GM20431 (cell line): ENCODE measurements around the gene PPP2R5E.

Source experiments
- in situ Hi-C: fragments of 300-500 bp; cut with MseI, MboI; formaldehyde crosslinking; loops from one replicate; pipeline ENCODE4 v1.15.0; 2020; ENCODE audit warnings: low sequenced_read_pairs; ENCODE audit not compliant: unreplicated experiment

Gene PPP2R5E

GRCh38 chr14:63474844-63475243 is 68.3 kb downstream of the PPP2R5E start:
- in situ Hi-C loops = no loop called here

DNA sequence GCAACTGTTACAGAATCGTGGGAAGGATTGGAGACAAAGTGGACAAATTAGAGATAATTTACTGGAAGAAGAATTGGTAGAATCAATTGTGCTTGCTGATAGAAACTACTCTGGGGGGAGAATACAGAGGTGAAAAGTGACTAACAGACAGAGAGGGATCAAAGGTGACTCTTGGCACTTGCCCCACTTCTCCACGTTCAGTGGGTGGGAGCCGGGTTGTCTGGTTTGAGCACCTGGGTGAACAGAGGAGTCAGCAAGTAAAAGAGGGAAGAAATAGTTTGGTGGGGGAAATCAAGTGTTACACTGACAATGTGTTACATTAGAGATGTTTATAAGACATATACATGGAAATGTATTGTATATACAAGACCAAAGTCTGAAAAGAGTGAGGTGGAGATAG is 69.1 kb downstream of the PPP2R5E start:
- in situ Hi-C loops = no loop called here

GRCh38 chr14:63472986-63473788 is 70.0 kb downstream of the PPP2R5E start:
- in situ Hi-C loops = no loop called here

DNA sequence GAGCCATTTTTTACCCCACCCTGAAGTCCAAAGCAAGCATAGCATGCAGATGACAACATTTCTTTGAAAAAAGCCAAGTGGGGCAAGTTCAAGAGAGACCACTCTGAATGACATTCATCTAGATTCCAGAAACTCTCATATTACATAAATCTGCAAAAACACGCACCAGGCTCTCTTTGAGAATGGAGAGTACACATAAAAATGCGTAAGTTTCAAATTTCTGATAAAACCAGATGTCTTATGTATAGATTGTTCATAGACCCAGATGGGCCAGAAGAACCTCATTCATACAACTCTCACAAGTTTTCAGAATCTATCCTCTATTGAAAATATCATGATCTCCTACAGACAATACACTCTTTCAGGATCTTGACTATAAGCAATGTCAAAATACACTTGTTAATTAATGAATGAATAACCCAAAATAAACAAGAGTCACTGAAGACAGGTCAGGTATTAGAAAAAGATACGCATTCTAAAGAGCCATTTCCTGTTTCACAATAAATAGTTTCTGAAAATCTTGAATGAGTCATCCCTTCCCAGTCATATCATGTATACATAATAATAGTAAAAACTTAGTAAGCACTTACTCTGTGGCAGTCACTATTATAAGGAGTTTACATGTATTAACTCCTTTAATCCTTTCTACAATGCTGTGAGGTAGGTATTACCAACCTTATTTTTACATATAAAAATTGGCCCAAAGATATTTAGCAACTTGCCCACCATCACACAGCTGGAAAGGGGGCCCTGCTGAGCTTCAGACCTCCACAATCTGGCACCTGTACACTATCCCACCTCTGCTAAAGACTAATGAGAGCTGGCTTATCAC is 72.0 kb downstream of the PPP2R5E start:
- in situ Hi-C loops = no loop called here

- in situ Hi-C loops = no loop called here
Observed at GRCh38 chr14:63468294-63468693, 74.9 kb downstream of the PPP2R5E start.

GRCh38 chr14:63467440-63468072 is 75.6 kb downstream of the PPP2R5E start:
- in situ Hi-C loops = no loop called here

DNA sequence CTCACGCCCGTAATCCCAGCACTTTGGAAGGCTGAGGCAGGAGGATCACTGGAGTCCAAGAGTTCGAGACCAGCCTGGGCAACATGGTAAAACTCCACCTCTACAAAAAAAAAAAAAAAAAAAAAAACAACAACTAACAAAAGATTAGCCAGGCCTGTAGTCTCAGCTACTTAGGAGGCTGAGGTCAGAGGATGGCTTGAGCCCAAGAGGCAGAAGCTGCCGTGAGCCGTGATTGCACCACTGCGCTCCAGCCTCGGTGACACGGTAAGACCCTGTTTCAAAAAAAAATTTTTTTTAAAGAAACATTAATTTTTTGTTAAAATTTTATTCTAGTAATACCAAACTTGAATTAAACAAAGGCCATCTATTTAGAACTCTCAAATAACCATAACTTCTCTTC is 77.8 kb downstream of the PPP2R5E start:
- in situ Hi-C loops = no loop called here

DNA sequence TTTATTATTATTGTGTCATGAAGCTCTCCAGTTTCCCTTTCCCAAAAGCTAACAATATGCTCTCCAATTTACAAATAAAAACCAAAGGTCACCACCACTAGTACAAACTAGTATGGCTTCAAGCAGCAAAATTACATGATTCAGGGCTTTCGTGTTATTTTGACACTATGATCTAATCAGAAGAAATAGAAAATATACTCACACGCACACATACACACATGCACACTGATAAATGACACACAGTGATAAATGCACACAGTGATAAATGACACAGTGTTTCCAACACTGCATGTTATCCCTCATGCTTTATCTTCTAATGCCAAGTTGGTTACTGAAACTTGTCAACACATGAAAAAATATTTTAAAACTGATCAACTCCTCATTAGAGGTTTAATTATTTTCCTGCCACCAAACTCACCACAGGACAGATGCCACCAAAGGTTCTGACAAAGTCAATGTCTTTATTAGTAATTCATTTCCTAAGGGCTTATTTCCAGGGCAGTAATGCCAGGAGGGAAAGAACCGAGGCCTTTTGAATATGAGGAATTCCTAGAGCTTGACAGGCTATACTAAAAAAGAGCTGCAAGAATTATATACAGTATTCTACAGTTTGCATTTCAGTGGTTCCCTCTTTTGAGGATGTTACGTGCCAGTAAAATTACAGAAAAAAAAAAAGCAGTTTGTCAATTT is 82.4 kb downstream of the PPP2R5E start:
- in situ Hi-C loops = no loop called here

GRCh38 chr14:63459738-63460137 is 83.4 kb downstream of the PPP2R5E start:
- in situ Hi-C loops = no loop called here

- in situ Hi-C loops = no loop called here
Observed at GRCh38 chr14:63457498-63457897, 85.7 kb downstream of the PPP2R5E start.

GRCh38 chr14:63454863-63455622 is 88.1 kb downstream of the PPP2R5E start:
- in situ Hi-C loops = no loop called here

GRCh38 chr14:63454436-63454835 is 88.7 kb downstream of the PPP2R5E start:
- in situ Hi-C loops = no loop called here

DNA sequence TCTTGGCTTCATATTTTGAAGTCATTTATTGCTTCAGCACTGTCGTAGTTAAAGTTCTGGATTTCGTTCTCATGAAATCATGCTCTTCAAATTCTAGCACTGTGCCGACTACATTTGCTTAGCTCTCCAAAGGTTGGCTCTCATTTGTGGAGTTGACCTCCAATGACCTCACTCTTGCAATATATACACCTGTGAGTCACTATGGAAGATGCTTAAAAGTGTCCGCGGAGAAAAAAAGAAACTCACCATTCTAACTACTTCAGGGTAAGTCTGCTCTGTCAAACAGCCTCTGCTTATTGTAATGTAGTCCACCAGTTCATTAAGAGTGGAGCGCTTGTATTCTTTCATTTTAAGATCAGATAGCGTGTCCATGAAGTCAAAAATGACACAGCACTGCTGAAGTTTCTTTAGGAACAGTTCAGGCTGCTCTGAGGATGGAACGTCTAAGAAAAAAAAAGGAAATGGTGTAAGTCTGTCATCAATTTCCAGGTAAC is 89.7 kb downstream of the PPP2R5E start:
- in situ Hi-C loops = no loop called here

DNA sequence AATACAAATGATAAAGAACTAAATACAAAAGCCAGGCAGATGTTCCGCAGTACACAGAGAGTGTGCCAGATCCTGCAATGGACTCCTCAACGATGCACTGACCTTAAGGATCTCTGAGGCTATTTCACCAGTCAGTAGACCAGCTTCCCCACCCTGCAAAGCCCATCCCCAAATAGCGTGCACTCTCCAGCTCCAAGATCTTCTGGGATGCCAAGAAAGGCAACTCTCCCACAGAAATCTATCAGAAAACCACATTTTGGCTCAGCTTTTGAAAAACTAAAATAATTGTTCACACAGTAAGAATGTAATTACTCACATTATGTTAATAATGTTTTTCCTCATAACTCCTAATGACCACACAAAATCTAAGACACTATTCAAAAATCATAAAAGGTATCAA is 90.4 kb downstream of the PPP2R5E start:
- in situ Hi-C loops = no loop called here

GRCh38 chr14:63448841-63449240 is 94.3 kb downstream of the PPP2R5E start:
- in situ Hi-C loops = no loop called here

DNA sequence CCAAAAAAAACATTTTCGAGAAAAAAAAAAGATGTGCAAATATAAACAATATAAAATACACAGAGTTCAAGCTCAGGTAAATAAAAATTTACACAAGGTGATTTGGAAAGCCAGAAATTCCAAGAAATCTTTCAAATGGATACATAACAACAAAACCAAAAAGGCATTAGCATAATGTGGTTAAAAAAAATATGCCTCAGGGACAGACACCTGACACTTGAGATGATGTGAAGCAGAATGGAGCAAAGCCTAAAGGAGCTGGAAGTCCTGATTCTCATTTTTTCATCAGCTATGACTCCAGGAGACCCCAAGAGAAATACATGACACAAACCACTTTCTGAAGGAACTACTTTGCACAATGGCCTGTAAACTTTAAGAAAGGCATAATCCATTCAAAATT is 98.6 kb downstream of the PPP2R5E start:
- in situ Hi-C loops = no loop called here

DNA sequence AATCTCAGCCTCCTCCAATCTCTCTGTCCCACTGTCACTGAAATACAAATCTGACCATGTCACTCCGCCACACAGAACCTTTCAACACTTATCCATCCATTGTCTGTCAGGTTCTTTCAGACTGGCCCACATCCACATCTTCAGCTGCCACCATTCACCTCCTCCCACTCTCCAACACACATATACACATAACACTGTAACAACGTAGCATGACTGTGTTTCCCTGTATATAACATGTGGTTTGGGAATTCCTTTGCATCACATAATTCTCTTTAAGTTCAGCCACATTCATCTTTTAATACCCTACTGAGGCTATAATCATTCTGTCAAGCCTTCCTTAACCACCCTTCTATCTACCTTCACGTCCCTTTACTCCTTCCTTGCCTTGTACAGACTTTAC is 99.2 kb downstream of the PPP2R5E start:
- in situ Hi-C loops = no loop called here

GRCh38 chr14:63443361-63443760 is 99.8 kb downstream of the PPP2R5E start:
- in situ Hi-C loops = no loop called here

GRCh38 chr14:63438065-63438757 is 105.0 kb downstream of the PPP2R5E start:
- in situ Hi-C loops = no loop called here
